ENCODE results near the gene PHF21B. TPM values are rescaled to one million over a fixed set of nuclear protein-coding genes. Genes with fewer than 3 reads are reported as not detected.
"Not testable (repeated sequence)": the region's sequence is repeated elsewhere in the genome, so short reads cannot be mapped to it uniquely, and the experiment has no call there.

PHF21B gene
- total RNA-seq, 2 experiments from 2014 or later: 0.92 to 1.1 TPM

DNA sequence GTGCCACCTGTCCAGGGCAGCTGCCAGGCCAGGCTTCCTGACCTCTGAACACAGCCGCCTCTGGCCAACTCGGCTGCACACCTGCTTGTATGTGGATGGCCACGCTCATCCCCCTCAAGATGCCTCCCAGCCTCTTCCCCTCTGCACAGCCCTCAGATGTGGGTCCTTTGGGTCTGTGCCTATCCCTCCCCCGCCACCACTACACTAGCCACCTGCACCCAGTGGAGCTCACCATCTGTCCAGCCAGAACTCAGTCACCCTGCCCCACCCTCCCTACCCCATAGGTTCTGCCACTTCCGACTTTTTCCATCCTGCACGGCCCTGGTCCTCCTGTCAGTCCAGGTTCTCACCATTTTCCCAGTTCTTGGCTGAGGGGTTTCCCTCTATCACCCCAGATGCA, 44.6 kb downstream of the PHF21B start:
- intact Hi-C loops (cut with micrococcal nuclease): no loop called here
- Mint-ChIP-seq H3K36me3 (ENCODE audit: low read depth) (no peaks in the 10 kb centered on the region), H3K9me3 (no peaks in the 10 kb centered on the region), H3K27me3 (peaks cover 2% of the 10 kb centered on the region), H3K4me1 (ENCODE audit: low read depth) (no peaks in the 10 kb centered on the region), H3K27ac (no peak overlapping the region), H3K4me3 (no peak overlapping the region)
- TF ChIP-seq, protein P1, sequence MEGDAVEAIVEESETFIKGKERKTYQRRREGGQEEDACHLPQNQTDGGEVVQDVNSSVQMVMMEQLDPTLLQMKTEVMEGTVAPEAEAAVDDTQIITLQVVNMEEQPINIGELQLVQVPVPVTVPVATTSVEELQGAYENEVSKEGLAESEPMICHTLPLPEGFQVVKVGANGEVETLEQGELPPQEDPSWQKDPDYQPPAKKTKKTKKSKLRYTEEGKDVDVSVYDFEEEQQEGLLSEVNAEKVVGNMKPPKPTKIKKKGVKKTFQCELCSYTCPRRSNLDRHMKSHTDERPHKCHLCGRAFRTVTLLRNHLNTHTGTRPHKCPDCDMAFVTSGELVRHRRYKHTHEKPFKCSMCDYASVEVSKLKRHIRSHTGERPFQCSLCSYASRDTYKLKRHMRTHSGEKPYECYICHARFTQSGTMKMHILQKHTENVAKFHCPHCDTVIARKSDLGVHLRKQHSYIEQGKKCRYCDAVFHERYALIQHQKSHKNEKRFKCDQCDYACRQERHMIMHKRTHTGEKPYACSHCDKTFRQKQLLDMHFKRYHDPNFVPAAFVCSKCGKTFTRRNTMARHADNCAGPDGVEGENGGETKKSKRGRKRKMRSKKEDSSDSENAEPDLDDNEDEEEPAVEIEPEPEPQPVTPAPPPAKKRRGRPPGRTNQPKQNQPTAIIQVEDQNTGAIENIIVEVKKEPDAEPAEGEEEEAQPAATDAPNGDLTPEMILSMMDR (IDR thresholded peaks at IDR 0.05): no peak
- ATAC-seq (no peak), DNase-seq (no peak)
- POLR2A ChIA-PET: no interaction called here
- CTCF ChIA-PET: no interaction called here

DNA sequence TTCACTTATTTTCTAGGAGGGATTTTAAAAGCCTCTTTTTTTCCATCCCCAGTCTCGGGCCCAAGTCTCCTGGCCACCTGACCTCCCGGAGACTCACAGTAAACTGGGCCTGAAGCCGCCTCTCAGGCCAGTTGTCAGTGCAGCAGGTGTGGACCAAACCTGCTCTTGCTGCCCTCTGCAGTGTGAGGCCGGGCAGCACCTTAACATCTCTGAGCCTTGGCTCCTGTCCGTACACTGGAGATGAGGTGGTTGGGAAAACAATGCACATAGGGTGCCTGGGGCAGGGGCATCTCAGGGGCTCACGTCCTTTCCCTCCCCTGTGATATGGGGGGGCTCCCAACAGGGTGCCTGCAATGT, 45.1 kb downstream of the PHF21B start:
- peaks cover 2% of the 10 kb centered on the region for H3K27me3 Mint-ChIP-seq
- no peak overlapping the region for H3K4me3 Mint-ChIP-seq
- H3K27ac Mint-ChIP-seq: no peak overlapping the region
- ChIA-PET POLR2A (no interaction called here), CTCF (no interaction called here)
- TF ChIP-seq, protein P1 (IDR thresholded peaks at IDR 0.05): no peak
- H3K9me3 Mint-ChIP-seq: no peaks in the 10 kb centered on the region
- DNase-seq (no peak), ATAC-seq (no peak)
- intact Hi-C loops (cut with micrococcal nuclease): no loop called here
- no peaks in the 10 kb centered on the region for H3K4me1 Mint-ChIP-seq (ENCODE audit: low read depth)
- H3K36me3 Mint-ChIP-seq (ENCODE audit: low read depth): no peaks in the 10 kb centered on the region

DNA sequence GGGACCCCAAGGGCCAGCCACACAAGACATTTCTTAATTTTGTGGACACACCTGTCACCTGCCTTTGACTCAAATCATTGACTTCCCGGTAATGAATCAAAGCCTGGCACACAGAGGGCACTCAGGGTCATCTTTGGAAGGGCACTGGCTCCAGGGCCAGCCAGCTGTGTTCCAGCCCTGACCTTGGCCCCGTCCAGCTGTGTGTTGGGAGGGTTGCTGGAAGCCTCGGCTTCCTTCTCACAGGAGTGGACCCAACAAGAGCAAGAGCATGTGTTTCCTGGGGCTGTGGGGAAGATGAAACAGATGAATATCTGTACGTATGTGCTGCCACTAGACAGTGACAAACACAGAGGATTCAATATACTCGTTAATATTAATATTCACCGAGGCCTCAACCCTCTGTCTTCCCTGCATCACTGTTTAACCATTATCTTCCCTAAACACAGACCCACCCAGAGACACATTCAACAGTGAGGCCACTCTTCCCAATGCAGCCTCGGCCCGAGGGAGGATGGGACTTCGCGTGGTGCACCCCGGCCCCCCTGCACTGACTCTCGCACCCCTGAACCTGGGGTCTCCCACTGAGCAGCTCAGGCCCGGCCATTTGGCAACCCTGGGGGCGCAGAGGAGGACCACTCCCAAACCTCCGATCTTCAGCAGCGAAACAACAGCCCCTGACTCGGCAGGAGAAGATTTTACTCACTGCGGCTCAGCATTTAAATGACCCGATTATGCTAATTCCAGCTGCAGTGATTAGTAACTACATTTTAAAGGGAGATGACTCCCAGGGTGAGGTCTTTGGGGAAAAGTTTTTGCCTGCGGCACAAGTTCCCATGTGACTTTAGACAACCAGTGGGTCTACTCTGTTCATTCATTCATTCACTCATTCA, 45.7 kb downstream of the PHF21B start:
- Mint-ChIP-seq H3K4me1 (ENCODE audit: low read depth) (no peaks in the 10 kb centered on the region), H3K4me3 (no peak overlapping the region), H3K27me3 (peaks cover 2% of the 10 kb centered on the region), H3K9me3 (no peaks in the 10 kb centered on the region), H3K27ac (no peak overlapping the region), H3K36me3 (ENCODE audit: low read depth) (no peaks in the 10 kb centered on the region)
- TF ChIP-seq, protein P1 (IDR thresholded peaks at IDR 0.05): no peak
- ATAC-seq (no peak), DNase-seq (no peak)
- CTCF ChIA-PET: no interaction called here
- intact Hi-C loops (cut with micrococcal nuclease): no loop called here
- POLR2A ChIA-PET: no interaction called here

DNA sequence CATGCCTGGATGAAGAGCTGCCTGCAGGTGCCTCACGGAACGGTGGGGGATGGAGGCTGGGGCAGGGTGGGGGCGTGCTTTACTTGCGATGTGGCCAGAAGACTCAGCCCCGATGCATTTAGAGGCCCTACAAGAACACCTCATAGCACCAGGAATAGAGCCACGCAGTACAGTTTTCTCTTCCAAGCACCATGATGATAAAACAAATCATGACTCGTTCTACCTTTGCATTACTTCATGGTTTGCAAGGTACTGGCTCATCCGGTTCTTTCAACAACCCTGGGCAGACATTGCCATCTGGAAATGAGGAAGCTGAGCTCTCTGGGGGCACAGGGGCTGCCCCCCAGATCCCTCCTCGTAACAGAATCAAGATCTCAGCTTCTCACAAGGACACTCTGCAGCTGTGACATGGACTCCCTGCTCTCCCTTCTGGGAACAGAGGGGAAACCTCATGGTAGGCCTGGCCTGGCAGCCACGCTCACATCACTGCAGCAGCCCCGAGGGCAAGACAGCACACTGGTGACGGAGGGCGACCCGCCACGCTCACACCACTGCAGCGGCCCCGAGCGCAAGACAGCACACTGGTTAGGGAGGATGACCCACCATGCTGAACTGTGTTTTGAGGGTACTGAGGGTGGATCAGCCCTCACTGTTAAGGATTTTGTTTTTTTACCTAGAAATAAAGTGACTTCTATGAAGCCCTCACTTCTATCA, 46.9 kb downstream of the PHF21B start:
- DNase-seq: no peak
- H3K4me3 Mint-ChIP-seq: no peak overlapping the region
- peaks cover 1% of the 10 kb centered on the region for H3K27me3 Mint-ChIP-seq
- H3K9me3 Mint-ChIP-seq: no peaks in the 10 kb centered on the region
- intact Hi-C loops (cut with micrococcal nuclease): no loop called here
- no peaks in the 10 kb centered on the region for H3K4me1 Mint-ChIP-seq (ENCODE audit: low read depth)
- CTCF ChIA-PET: no interaction called here
- H3K27ac Mint-ChIP-seq: no peak overlapping the region
- no peaks in the 10 kb centered on the region for H3K36me3 Mint-ChIP-seq (ENCODE audit: low read depth)
- no peak for ATAC-seq
- TF ChIP-seq, protein P1 (IDR thresholded peaks at IDR 0.05): no peak
- POLR2A ChIA-PET: no interaction called here

DNA sequence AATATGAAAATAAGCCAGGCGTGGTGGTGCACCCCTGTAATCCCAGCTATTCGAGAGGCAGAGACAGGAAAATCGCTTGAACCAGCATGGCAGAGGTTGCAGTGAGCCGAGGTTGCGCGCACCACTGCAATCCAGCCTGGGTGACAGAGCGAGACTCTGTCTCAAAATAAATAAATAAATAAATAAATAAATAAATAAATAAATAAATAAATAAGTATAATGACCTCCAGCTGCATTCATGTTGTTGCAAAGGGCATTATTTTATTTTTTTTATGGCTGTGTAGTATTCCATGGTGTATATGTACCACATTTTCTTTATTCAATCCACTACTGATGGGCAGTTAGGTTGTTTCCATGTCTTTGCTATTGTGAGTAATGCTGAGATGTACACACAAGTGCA, 48.1 kb downstream of the PHF21B start:
- H3K9me3 Mint-ChIP-seq; H3K4me1 Mint-ChIP-seq (ENCODE audit: low read depth); H3K4me3 Mint-ChIP-seq; H3K27me3 Mint-ChIP-seq; ATAC-seq; H3K27ac Mint-ChIP-seq; DNase-seq; H3K36me3 Mint-ChIP-seq (ENCODE audit: low read depth); intact Hi-C loops (cut with micrococcal nuclease): not testable (repeated sequence)
- ChIA-PET POLR2A (interaction anchor here (0.6 kb wide), 1 partner anchor 8 kb away, joined by 6 read pairs; no protein-coding TSS in a partner anchor), CTCF (interaction anchor here (1.7 kb wide), 1 partner anchor 11 kb away, joined by 3 read pairs; no protein-coding TSS in a partner anchor)

Measured in activated CD8-positive, alpha-beta T cell treated with anti-CD3 and anti-CD28 coated beads for 36 hours (primary cell).